Endothelial cell of umbilical vein (primary cell): Measurements from ENCODE around the gene KAT8. TPM values are rescaled to one million over a fixed set of nuclear protein-coding genes. Genes with fewer than 3 reads are reported as not detected.

Experiments
- BruUV-seq: library from RNA; stranded (reverse); fragments of 400-500 nt; replicated peaks from 2 replicates; lab custom pipeline; 2021; lab: Mats Ljungman, UMichigan
- CTCF ChIA-PET: fragments of 300-600, 350-600 bp; sonication (Branson Sonifier 250); formaldehyde crosslinking; loops from one replicate; lab custom pipeline; 2021; ENCODE audit warnings: antibody characterized with exemption, inconsistent platforms; lab: Charles Lee
- POLR2A ChIA-PET: fragments of 300-600, 350-600 bp; sonication (Branson Sonifier 250); formaldehyde crosslinking; loops from one replicate; lab custom pipeline; 2021; ENCODE audit warnings: antibody characterized with exemption, inconsistent platforms; lab: Charles Lee
- DNase-seq: peaks from one replicate; pipeline ENCODE4 v3.0.0-alpha.2; 2011; ENCODE audit warnings: low read depth, low spot score
- FAIRE-seq: peaks from 2 replicates; lab custom pipeline; 2011; peaks lifted over from hg19 to GRCh38; lab: Jason Lieb, UNC
- H2AFZ ChIP-seq: 2 replicates; pipeline ENCODE4 v1.6.0; 2012; ENCODE audit warnings: low read depth, low read length, control low read depth, inconsistent platforms
- H3K27ac ChIP-seq: 2 replicates; pipeline ENCODE4 v1.5.1; 2011; ENCODE audit warnings: low read depth, mild to moderate bottlenecking, control low read depth, low read length, moderate library complexity; ENCODE audit not compliant: insufficient read depth
- H3K27me3 ChIP-seq, 2 experiments: 2 replicates each; pipeline versions ENCODE4 v1.6.0 to v1.6.1; 2011; ENCODE audit warnings: low read length in 2 of 2, mixed read lengths in 1 of 2; ENCODE audit not compliant: control insufficient read depth in 2 of 2, insufficient read depth in 2 of 2
- H3K36me3 ChIP-seq, 2 experiments: 2 replicates in 1 of 2; 3 replicates in 1 of 2; pipeline ENCODE4 v1.5.1; 2011; ENCODE audit warnings: low read length in 2 of 2, mild to moderate bottlenecking in 1 of 2, moderate library complexity in 1 of 2; ENCODE audit not compliant: control insufficient read depth in 2 of 2, insufficient read depth in 2 of 2; ENCODE audit errors: extremely low read depth in 1 of 2
- H3K4me1 ChIP-seq: 3 replicates; pipeline ENCODE4 v1.5.1; 2011; ENCODE audit warnings: mild to moderate bottlenecking, low read length; ENCODE audit not compliant: control insufficient read depth, insufficient read depth; ENCODE audit errors: extremely low read depth
- H3K4me2 ChIP-seq: 2 replicates; pipeline ENCODE4 v1.6.1; 2011; ENCODE audit warnings: low read length, control low read depth, mixed read lengths; ENCODE audit not compliant: insufficient read depth
- H3K4me3 ChIP-seq, 3 experiments: fragments of 200-600 bp in 1 of 3; sonication (generic), shearing (Covaris generic) in 1 of 3; replicated peaks in 1 of 3; 2 replicates each; pipeline ENCODE4 v1.5.1; 2011 to 2016; ENCODE audit warnings: control low read depth in 3 of 3, low read length in 3 of 3, mild to moderate bottlenecking in 2 of 3, inconsistent platforms in 1 of 3, low read depth in 1 of 3, moderate library complexity in 1 of 3; ENCODE audit not compliant: insufficient read depth in 1 of 3
- H3K79me2 ChIP-seq: 2 replicates; pipeline ENCODE4 v1.6.0; 2012; ENCODE audit warnings: low read length, inconsistent platforms; ENCODE audit not compliant: control insufficient read depth, insufficient read depth
- H3K9ac ChIP-seq: replicated peaks from 2 replicates; pipeline ENCODE3; 2011; ENCODE audit warnings: low read length, control low read depth; ENCODE audit not compliant: insufficient read depth; ENCODE audit errors: extremely low read depth
- H3K9me1 ChIP-seq: replicated peaks from 3 replicates; pipeline ENCODE4 v1.6.0; 2011; ENCODE audit warnings: mild to moderate bottlenecking, low read length; ENCODE audit not compliant: control insufficient read depth, insufficient read depth; ENCODE audit errors: extremely low read depth
- H3K9me3 ChIP-seq: replicated peaks from 2 replicates; pipeline ENCODE4 v1.5.1; 2012; ENCODE audit warnings: low read length, inconsistent platforms; ENCODE audit not compliant: control insufficient read depth, insufficient read depth
- H4K20me1 ChIP-seq: replicated peaks from 2 replicates; pipeline ENCODE3; 2011; ENCODE audit warnings: mild to moderate bottlenecking, low read length; ENCODE audit not compliant: control insufficient read depth, insufficient read depth; ENCODE audit errors: extremely low read depth
- EZH2 ChIP-seq: IDR thresholded peaks from 2 replicates; pipeline ENCODE4 v1.6.1; 2012; ENCODE audit warnings: borderline replicate concordance, low read depth, mild to moderate bottlenecking, moderate library complexity, low read length, inconsistent platforms; ENCODE audit not compliant: severe bottlenecking
- FOS ChIP-seq: IDR thresholded peaks from 2 replicates; pipeline ENCODE4 v1.6.1; 2011; ENCODE audit warnings: mild to moderate bottlenecking, low read length, moderate library complexity, borderline replicate concordance; ENCODE audit not compliant: insufficient read depth
- GATA2 ChIP-seq: IDR thresholded peaks from 2 replicates; pipeline ENCODE4 v1.7.0; 2011; ENCODE audit warnings: low read depth, mild to moderate bottlenecking, moderate library complexity, mixed read lengths, low read length; ENCODE audit not compliant: insufficient read length, insufficient read depth
- JUN ChIP-seq: IDR thresholded peaks from 2 replicates; pipeline ENCODE4 v1.6.1; 2011; ENCODE audit warnings: borderline replicate concordance, low read depth; ENCODE audit not compliant: insufficient read length, insufficient read depth
- MYC ChIP-seq: IDR thresholded peaks from one replicate; pipeline ENCODE4 v1.6.1; 2011; ENCODE audit warnings: mild to moderate bottlenecking, low read depth, low read length
- POLR2A ChIP-seq: IDR thresholded peaks from 2 replicates; pipeline ENCODE4 v1.6.1; 2012; ENCODE audit warnings: low read depth, mild to moderate bottlenecking, control low read depth, low read length
- POLR2AphosphoS5 ChIP-seq: IDR thresholded peaks from 2 replicates; pipeline ENCODE4 v1.6.1; 2012; ENCODE audit warnings: low read depth, mild to moderate bottlenecking, control low read depth, low read length, moderate library complexity; ENCODE audit not compliant: insufficient read depth
- dilution Hi-C: fragments of 300-500 bp; cut with MboI; formaldehyde crosslinking; loops from one replicate; pipeline ENCODE4 v1.15.0; 2019; ENCODE audit warnings: low sequenced_read_pairs; ENCODE audit not compliant: extremely low pct_ligation_motif_present
- intact Hi-C: fragments of 100-400 bp; cut with micrococcal nuclease; formaldehyde crosslinking; loops from one replicate; pipeline ENCODE4 v1.10.0; 2022
- polyA plus RNA-seq, 4 experiments: library from polyadenylated mRNA; depleted of rRNA in 3 of 4; stranded (reverse) in 3 of 4; unstranded in 1 of 4; fragments of >200 nt; gene quantifications; 2 replicates each; pipeline versions ENCODE4 v1.2.1 to v1.2.3, GENCODE V29; 2011 to 2012; ENCODE audit warnings: missing spikeins in 1 of 4
- total RNA-seq: library from RNA; stranded (reverse); gene quantifications from 2 replicates; pipeline ENCODE4 v1.2.3, GENCODE V29; 2021
- TF ChIP-seq, protein P1 (sequence below): IDR thresholded peaks from 2 replicates; pipeline ENCODE4 v1.6.1; 2011; ENCODE audit not compliant: insufficient read depth, insufficient read length
- TF ChIP-seq, protein P2 (sequence below), 2 donors: IDR thresholded peaks; 1 replicate in 1 of 2; 2 replicates in 1 of 2; pipeline ENCODE4 v1.5.1; 2011; ENCODE audit warnings: low read length in 2 of 2, mild to moderate bottlenecking in 2 of 2, moderate library complexity in 2 of 2, control low read depth in 1 of 2, inconsistent platforms in 1 of 2, low read depth in 1 of 2; ENCODE audit not compliant: insufficient read depth in 1 of 2; ENCODE audit errors: extremely low read depth in 1 of 2

KAT8 gene
- total and polyA plus RNA-seq, 2 donors (not counting 3 experiments of a cell fraction or from before 2014, with no cell fraction given): 30.7 to 42.8 TPM

DNA sequence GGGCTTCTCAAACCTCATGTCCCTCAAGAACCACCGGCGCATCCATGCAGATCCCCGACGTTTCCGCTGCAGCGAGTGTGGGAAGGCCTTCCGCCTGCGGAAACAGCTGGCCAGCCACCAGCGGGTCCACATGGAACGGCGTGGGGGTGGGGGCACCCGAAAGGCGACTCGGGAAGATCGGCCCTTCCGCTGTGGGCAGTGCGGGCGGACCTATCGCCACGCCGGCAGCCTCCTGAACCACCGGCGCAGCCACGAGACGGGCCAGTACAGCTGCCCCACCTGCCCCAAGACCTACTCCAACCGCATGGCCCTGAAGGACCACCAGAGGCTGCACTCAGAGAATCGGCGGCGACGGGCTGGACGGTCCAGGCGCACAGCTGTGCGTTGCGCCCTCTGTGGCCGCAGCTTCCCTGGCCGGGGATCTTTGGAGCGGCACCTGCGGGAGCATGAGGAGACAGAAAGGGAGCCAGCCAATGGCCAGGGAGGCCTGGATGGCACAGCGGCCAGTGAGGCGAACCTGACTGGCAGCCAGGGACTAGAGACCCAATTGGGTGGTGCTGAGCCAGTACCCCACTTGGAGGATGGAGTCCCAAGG is 37.3 kb upstream of the KAT8 start:
- POLR2A ChIA-PET: no interaction called here
- Histone ChIP-seq H3K4me1 (peaks cover under 1% of the 10 kb centered on the region), H3K9me1 (no peaks in the 10 kb centered on the region), H3K36me3 (peaks cover 3 to 42% of the 10 kb centered on the region in 2 experiments), H3K27ac (no peak overlapping the region), H3K9me3 (no peaks in the 10 kb centered on the region), H3K4me3 (no peak overlapping the region), H4K20me1 (no peaks in the 10 kb centered on the region), H3K27me3 (no peaks in the 10 kb centered on the region), H3K79me2 (peaks cover 20% of the 10 kb centered on the region), H3K4me2 (no peak overlapping the region), H3K9ac (no peak overlapping the region), H2AFZ (no peak overlapping the region)
- CTCF ChIA-PET: no interaction called here
- no peak for DNase-seq
- BruUV-seq: no TSS peak
- FAIRE-seq: no peak
- dilution Hi-C loops: no loop called here
- intact Hi-C loops: no loop called here
- TF ChIP-seq POLR2A (no peak), EZH2 (no peak)

DNA sequence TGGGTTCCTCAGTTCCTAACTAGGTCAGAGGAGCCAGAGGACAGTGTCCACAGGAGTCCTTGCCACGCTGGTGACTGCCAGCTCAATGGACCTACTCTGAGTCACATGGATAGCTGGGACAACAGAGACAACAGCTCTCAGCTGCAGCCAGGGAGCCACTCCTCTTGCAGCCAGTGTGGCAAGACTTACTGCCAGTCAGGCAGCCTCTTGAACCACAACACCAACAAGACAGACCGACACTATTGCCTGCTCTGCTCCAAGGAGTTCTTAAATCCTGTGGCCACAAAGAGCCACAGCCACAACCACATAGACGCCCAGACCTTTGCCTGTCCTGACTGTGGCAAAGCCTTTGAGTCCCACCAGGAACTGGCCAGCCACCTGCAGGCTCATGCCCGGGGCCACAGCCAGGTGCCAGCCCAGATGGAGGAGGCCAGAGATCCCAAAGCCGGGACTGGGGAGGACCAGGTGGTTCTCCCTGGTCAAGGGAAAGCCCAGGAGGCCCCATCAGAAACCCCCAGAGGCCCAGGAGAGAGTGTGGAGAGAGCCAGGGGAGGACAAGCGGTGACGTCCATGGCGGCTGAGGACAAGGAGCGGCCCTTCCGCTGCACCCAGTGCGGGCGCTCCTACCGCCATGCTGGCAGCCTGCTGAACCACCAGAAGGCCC is 36.6 kb upstream of the KAT8 start:
- peaks cover 3 to 42% of the 10 kb centered on the region in 2 experiments for H3K36me3 ChIP-seq
- no peaks in the 10 kb centered on the region for H3K9me1 ChIP-seq
- POLR2A ChIA-PET: no interaction called here
- TF ChIP-seq MYC (no peak), FOS (no peak), EZH2 (no peak), POLR2A (no peak), GATA2 (no peak), POLR2AphosphoS5 (no peak), JUN (no peak)
- TF ChIP-seq, protein P1, sequence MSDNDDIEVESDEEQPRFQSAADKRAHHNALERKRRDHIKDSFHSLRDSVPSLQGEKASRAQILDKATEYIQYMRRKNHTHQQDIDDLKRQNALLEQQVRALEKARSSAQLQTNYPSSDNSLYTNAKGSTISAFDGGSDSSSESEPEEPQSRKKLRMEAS: no peak
- TF ChIP-seq, protein P2, sequence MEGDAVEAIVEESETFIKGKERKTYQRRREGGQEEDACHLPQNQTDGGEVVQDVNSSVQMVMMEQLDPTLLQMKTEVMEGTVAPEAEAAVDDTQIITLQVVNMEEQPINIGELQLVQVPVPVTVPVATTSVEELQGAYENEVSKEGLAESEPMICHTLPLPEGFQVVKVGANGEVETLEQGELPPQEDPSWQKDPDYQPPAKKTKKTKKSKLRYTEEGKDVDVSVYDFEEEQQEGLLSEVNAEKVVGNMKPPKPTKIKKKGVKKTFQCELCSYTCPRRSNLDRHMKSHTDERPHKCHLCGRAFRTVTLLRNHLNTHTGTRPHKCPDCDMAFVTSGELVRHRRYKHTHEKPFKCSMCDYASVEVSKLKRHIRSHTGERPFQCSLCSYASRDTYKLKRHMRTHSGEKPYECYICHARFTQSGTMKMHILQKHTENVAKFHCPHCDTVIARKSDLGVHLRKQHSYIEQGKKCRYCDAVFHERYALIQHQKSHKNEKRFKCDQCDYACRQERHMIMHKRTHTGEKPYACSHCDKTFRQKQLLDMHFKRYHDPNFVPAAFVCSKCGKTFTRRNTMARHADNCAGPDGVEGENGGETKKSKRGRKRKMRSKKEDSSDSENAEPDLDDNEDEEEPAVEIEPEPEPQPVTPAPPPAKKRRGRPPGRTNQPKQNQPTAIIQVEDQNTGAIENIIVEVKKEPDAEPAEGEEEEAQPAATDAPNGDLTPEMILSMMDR (IDR thresholded peaks at IDR 0.05; ENCODE audit: extremely low read depth in 1 of 2, insufficient read depth in 1 of 2, low read depth in 1 of 2, low read length in 2 of 2): no peak
- H3K4me1 ChIP-seq: no peaks in the 10 kb centered on the region
- FAIRE-seq: no peak
- H3K27me3 ChIP-seq: no peaks in the 10 kb centered on the region
- no peak overlapping the region for H3K27ac ChIP-seq
- H4K20me1 ChIP-seq: no peaks in the 10 kb centered on the region
- CTCF ChIA-PET: no interaction called here
- no peak overlapping the region for H3K4me3 ChIP-seq
- no peak overlapping the region for H3K4me2 ChIP-seq
- peaks cover 15% of the 10 kb centered on the region for H3K79me2 ChIP-seq
- dilution Hi-C loops (no loop called here), intact Hi-C loops (no loop called here)
- no peaks in the 10 kb centered on the region for H3K9me3 ChIP-seq
- H3K9ac ChIP-seq: no peak overlapping the region
- no peak for DNase-seq
- no peak overlapping the region for H2AFZ ChIP-seq
- no TSS peak for BruUV-seq
